NCI-H345 treated with DMSO at 0.1 percent for 48 hours (cell line): Measurements from ENCODE around the gene CNDP1.
A peak's percentile ranks its signal among the peaks of the same experiment; 100 is the strongest.

Experiments used
- DNase-seq: peaks from one replicate; lab custom pipeline; 2025; ENCODE audit not compliant: unreplicated experiment; lab: John Stamatoyannopoulos, UW

CNDP1 gene

DNA sequence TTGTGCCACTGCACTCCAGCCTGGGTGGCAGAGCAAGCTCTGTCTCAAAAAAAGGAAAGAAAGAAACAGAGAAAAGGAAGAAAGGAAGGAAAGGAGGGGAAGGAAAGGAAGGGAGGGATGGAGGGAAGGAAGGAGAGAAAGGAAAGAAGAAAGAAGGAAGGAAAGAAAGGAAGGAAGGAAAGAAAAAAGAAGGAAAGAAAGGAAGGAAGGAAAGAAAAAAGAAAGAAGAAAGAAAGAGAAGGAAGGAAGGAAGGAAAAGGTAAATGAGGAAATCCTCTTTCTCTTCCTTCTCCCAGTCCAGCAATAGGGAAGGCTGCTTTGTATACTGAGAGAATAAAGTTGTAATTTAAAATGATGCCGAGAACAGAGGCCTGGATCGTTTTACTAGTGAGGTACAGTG lies 40.6 kb downstream of the CNDP1 start:
- no peak for DNase-seq

DNA sequence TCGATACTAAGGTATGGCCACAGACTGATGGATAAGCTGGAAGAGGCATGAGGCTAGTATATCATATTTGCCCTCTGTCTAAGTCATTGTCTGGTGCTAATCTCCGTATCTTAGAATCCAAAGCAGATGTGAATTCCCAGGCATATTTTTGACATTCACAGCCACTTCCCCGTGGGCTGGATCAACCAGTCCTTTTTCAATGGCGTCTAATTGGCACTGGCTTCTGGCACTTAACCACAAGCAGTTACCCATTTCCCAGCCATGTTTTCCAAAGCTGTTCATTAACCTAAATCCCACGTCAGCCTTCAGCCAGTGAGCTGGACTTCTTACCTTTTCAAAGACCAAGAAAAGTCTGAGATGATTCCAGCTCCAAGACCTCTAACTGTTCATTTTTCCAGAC lies 42.7 kb downstream of the CNDP1 start:
- DNase-seq: no peak

DNA sequence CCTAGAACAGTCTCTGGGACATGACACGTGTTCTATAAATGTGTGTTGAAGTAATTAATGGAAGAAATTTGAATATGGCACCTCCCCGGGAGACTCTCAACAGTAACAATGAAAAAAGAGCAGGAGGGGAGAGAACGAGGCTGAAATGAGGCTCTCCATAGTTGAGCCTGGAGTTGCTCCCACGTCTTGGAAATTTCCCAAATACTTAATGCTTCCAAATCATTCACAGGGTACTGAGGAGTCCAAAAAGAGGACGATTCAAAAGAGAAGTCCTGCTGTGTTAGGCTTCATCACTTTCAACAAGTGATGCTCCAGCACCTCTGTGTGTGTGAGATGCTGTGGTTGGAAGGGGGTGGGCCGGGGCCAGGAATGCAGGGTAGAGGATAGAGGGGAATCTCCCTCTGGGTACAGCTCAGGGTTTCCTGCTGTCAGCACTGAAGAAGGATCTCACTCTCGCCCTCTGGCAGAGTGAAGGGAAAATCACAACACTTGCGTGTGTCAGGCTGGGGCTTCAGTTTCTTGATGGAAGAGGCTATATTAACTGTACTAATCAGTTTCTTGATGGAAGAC lies 45.3 kb downstream of the CNDP1 start:
- DNase-seq: no peak

DNA sequence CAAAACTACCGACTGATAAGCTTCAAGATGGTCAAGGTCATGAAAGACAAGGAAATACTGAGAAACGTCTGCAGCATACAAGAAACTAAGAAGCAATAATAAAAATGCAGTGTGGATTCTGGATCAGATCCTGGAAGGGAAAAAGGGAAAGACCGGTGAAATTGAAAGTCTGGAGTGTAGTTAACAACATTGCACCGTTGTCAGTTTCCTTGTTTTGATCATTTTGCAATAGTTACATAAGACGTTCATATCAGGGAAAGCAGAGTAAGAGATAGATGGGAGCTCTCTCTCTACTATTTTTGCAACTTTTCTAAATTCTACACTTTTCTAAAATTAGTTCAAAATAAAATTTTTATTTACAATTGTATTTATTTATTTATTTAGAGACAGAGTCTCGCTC lies 48.3 kb downstream of the CNDP1 start:
- DNase-seq: no peak

DNA sequence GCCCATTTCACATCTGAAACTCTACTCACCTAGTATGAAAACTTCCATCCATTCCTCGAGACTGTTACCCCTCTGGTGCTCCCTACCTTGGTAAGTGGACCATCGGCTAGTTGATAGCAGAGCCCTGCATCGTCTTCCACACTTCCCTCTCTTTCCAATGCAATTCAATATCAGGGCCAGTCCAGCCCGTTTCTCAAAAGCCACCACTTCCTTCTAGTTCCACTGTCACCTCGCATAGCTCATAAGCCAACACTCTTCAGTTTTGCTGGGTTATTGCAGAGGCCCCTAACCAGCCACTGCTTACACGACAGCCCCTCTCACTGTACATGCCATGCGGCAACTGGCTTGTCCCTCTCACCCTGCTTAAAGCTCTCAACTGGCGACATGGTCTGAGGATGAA lies 53.1 kb downstream of the CNDP1 start:
- DNase-seq: no peak

DNA sequence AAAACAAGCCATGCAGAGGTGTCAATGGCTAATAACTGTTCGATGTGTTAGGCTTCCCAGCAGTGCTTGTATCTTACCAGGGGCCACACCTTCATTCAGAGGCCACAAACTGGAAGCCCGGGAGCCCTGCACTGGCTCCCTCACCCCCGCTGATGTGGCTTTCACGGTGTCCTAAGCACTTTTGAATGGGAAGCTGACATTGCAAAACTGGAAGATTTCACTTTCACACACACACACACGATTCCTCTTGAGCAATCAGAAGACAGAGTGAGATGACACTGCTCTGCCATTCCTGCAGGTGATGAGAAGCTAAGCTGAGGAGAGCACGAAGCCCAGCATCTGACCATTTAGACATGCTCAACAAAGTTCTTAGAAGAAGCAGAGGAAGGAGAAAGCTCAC lies 54.7 kb downstream of the CNDP1 start:
- no peak for DNase-seq

DNA sequence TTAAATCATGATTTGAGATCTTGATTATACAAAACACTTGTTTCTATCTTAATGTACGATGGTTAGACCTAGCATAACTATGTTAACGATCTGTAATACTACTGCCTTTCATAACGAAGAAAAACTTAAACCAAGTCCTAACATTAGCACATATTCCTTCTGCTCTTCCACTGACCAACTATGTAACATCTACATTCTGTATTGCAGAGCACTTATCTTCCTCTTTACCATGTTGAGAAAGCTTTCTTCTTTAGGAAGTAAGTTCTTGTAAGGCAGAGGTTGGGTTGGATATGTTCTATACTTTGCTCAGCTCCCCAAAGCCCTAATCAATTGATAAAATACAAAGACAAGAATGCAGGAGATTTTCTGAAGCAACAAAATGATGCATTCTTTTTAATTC lies 55.5 kb downstream of the CNDP1 start:
- no peak for DNase-seq

DNA sequence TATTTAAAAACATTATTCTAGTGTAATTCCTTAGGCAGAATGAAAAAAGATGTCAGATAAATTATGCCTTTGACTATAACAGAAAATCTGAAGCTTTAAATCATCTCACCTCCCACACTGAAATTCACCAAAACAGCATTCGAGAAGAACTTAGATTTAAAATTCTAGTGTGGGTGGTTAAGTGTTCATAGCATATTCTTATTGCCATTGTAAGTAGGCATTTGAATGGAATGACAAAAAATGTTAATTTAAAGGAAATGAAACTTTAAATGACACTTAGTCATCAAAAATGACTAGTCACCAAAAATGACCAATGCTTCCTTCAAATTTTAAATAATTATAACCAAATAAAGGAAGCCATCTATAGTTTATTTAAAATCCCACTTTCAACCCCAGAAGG lies 56.4 kb downstream of the CNDP1 start:
- no peak for DNase-seq

DNA sequence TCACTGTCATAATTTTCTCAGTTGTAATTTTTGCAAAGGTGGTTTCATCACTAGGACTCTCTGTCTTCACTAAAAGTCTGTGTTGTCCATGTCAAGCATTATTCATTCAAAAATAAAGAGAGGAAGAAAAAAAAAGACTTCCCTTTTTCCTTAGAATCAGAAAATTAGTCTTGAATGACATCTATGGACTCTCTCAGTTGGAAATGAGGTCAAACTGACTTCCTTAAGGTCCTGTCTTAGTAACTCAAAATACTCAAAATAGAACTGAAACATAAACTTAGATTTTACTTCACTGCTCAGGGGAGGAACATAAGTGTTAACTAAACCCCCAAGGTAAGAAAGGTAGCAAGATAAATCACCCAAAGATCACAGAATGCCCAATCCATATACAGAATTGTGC lies 61.1 kb downstream of the CNDP1 start:
- no peak for DNase-seq

DNA sequence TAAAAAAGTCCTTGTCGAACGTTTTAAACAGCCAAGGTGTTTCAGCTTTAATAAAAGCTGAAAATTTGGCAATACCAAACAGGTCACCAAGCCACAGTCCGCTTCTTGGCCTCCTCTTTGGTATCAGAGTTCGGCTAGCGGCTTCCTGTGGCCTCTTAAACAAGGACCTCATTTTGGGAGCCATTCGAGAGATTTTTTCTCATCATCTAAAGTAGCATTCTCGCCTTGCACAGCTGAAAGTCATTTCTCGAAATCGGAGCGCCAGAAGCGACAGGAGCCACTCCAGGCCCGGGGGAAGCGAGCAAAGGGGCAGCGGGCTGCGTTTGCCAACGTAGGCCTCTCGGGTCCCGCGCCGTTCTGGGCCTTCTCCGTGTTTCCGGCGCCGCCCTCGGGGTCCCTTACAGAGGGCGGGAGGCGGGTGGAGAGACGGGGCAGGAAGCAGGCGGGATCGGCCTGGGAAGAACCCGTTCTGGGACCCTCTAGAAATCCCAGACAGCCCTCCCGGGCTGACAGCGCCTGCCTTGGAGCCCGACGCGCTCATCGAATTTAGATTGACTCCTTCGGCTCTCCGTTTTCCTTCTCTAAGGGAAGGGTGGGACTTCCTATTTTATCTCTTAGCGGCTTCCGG lies 62.8 kb downstream of the CNDP1 start:
- DNase-seq: peak; percentile 78

DNA sequence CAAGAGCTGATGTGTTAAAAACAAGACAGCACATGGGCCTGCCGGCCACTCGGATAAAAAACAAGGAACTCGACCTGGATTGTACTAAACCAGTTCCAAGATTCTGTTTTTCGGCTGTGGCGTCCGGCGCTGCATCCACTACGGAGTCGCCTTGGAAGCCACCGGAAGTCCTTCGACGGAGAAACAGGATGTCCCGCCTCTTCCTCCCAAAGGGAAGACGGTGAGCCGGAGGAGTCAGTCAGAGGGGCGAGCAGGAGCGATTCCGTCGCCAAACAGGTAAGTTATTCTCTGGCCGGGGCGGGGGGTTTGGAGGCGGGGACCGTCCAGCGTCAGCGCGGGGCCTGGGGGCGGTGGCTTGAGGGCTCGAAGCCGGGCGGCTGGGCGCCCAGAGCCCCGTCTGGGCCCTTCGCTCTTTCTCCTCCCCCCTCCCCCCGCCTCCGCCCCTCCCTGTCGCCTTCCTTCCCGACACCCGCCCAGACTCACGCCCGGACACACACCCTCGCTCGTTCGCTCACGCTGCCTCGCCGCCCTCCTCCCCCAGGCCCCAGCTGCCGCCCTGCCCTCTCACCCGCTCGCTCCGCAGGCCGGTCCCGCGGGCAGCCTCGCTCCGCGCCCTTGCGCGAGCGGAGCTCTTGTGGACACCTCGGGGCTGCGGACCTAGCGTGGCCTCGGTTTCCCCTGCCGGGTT lies 63.5 kb downstream of the CNDP1 start, which contains the start of gene ZNF407:
Gene ZNF407, plus strand, starts transcription at position 209 of the 688 bp plus-strand sequence. CDS start 33,150 bp downstream, outside the sequence.
- peak; percentile 92 for DNase-seq

DNA sequence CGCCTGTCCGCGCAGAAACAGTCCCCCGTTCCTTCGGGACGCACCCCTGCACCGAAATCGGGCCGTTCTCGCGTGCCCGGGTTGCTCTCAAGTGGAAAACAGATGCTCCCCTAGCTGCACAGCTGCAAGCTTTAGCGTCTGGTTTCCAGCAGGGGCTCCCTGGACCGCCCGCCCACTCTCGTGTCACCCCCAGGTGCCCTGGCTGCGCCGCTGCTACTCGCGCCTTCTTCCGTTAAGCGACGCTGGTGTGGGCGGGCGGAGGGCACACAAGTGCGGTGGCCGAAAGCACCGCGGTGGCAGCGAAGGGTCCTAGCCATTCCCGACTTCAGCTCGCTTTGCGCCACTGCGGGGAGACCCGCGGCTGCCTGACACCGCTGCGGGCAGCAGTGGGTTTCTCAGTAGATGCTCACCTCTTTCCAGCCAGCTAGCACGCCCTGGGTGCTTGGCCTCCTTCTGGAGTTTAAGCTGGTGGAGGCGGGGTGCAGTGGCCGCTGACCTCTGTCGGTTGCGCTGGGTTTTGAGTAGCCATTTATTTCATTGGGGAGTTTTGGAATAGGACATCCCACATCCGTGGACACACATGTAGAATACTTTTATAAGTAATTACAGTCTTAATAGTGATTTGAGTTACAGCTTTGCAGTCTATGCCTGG lies 64.2 kb downstream of the CNDP1 start:
- DNase-seq: peak; percentile 7

DNA sequence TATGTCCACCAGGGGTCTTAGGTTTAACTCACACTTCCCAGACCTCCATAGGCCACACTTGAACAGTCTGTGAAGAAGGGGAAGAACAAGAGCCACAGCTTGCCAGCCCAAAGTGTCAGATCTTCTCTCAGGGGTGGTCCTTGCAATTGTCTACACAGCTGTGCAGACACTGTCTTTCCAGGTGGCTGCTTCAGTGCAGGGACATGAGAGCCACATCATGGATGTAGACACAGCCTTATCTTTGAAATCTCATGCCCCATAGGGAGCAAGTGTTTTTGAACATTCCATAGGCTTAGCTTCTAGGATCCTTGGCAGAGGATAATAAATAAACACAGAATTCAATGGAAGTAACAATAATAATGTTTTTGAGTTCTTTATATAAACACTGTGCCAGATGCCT lies 70.1 kb downstream of the CNDP1 start:
- DNase-seq: no peak

DNA sequence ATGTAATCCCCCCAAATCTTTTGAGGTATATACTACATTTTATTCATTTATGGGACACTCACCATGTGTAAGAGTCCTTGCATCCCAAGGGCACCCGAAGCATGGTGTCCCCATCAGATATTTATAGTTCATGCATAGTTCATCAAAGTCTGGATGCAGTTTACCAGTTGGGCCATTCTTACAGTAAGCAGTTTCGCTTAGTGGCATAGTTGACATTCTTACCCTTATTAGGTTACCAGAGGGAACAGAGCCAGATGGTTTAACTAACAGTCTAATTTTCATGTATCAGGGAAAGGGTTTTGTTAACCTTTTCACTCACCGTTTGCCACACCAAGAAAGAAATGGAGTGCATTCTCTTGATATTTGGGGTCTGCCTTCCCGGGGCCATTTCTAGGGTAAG lies 70.5 kb downstream of the CNDP1 start:
- no peak for DNase-seq

DNA sequence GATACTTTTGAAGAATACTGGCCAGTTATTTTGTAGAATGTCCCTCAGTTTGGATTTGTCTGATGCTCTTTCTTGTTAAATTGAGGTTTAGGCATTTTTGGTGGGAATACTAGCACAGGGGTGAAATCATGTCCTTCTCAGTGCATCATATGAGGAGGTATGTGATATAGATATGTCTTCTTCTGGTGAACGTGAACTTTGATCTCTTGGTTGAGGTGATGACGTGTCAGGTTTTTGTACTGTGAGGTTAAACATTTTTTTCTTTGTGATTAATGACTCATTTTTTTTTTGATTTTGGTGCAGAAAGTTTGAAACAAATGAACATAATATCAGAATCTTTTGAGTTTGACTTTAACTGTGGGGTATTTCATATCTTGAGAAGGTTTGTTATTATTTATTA lies 74.4 kb downstream of the CNDP1 start:
- DNase-seq: no peak

DNA sequence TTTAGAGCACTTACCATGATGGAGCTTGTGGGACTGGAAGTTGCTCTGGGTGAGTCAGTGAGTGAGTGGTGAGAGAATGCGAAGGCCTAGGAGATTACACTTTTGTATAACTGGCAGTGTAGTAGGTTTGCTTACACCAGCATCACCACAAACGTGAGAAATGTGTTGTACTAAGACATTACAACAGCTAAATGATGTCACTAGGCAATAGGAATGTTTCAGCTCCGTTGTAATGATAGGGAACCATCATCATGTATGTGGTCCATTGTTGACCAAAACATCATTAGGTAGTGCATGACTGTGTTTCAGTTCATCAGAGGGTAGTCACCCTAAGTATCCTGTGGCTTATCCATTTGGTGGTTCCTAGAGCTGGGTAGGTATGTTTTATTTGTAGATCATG lies 75.2 kb downstream of the CNDP1 start:
- DNase-seq: no peak

DNA sequence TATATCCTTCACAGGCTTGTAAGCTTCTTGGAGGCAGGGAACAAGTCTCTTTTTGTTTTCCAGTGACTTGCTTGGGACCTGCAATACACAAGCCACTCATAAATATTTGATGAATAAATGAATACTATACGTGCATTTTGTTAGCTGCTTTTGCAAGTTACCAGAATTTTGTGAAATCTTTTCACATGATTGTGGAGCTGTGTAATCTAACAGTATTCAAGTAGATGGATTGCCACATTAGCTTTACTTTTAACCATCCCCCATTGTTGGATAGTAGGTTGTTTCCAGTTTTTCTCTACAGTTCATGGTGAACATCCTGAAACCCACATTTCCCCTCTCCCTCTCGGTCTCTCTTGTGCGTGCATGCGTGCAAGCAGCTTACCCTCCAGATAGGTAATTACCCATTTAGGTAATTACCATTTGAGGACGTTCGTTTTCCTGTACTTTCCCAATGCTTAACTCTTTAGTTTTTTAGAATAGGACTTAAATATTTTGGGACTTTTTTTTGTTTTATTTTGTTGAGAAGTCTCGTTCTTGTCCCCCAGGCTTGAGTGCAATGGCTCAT lies 75.8 kb downstream of the CNDP1 start:
- DNase-seq: no peak

DNA sequence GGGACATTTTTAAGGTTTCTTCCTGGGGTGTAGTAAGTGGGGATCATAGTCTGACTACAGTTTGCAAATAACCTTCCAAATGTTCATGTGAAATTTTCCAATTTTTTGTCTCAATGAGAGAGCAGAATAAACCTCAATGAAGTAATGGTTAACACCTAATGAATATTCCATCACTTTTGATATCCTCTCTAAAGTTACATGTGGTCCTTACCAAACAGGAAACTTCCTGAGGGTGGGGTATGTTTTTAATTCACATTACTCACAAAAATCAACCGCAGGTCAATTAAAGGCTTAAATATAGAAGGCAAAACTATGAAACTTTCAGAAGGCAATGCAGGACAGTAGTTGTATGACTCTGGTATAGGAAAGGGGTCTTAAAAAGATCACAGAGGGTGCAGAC lies 76.6 kb downstream of the CNDP1 start:
- DNase-seq: no peak

DNA sequence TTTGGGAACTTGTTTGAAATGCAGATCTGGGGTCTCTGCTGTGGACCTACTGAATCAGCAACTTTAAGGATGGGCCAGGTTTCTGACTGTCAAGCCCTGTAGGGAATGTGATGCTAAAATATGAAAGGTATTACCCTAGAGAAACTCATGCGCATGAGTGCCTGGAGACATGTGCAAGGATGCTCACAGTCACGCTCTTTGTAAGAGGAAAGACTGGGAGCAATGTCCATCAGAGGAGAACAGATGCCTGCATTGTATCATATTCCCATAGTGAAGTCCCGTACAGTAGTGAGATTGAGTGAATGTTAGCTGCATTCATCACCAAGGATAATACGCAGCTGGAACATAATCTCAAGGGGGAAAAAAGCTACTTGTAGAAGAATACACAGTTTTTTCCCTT lies 77.5 kb downstream of the CNDP1 start:
- DNase-seq: no peak

DNA sequence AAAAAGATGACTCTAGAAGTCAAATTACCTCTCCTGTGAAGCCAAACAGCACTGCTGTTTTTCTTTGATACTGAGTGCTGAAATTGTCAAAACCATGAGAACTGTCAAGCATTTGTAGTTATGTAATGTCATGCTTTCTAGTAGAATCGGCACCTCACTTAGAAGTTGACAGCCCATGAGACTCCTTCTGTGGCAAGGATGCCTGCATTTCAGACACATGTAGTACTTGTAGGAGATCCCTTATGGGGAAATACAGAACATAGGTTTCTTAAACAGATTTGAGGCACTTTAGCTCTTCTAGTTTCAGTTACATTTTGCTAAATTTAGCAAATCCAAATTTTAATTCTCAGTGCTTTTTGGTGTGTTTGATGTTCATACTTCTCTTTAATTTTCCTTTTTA lies 79.1 kb downstream of the CNDP1 start:
- DNase-seq: no peak

DNA sequence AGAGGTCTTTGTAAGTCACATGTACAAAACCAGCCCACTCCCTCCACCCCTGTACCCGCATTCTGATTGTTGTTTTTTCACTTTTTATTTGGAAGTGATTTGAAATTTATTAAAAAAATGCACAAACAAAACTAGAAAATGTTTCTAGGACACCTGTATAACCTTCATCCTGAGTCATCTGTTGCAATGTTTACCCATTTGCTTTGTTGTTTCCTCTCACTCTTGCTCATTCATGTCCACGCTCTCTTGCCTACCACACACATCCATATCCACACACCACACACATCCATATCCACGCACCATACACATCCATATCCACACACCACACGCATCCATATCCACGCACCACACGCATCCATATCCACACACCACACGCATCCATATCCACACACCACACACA lies 82.2 kb downstream of the CNDP1 start:
- DNase-seq: no peak

DNA sequence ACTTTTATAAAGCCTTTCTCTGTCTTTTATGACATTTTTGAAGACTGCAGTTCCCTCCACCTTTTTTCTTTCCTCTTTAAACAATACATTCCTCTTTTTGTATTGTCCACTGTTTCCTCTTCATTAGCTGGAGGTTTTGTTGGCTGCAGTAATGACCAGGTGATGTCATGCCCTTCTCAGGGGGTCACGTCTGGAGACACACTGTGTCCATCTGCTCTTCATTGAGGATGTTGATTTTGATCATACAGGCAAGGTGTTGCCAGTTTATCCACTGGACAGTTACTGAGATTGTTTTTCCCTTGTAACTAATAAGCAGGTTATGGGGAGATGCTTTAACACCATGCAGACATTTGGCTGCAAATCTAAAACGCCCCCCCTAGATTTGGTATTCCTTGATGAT lies 83.2 kb downstream of the CNDP1 start:
- DNase-seq: no peak
